ENCODE results near the gene FBXL14.

GRCh38 chr12:1635301-1636095 lies 41.1 kb upstream of the FBXL14 start:
- TF ChIP-seq, protein P1, sequence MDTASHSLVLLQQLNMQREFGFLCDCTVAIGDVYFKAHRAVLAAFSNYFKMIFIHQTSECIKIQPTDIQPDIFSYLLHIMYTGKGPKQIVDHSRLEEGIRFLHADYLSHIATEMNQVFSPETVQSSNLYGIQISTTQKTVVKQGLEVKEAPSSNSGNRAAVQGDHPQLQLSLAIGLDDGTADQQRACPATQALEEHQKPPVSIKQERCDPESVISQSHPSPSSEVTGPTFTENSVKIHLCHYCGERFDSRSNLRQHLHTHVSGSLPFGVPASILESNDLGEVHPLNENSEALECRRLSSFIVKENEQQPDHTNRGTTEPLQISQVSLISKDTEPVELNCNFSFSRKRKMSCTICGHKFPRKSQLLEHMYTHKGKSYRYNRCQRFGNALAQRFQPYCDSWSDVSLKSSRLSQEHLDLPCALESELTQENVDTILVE (CRISPR knock-in tag; IDR thresholded peaks at IDR 0.05): no peak
- TF ChIP-seq CTCF (CRISPR knock-in tag; IDR thresholded peaks at IDR 0.05): no peak
- TF ChIP-seq FOXK1 (CRISPR knock-in tag; IDR thresholded peaks at IDR 0.05; ENCODE audit: borderline replicate concordance, low read depth): no peak

Data from HepG2 (cell line).